Measurements from ENCODE around the gene KRT2.

- TF ChIP-seq CTCF (conservative IDR thresholded peaks at IDR 0.05 in 1 of 2, IDR thresholded peaks at IDR 0.05 in 1 of 2; ENCODE audit: extremely low read depth in 1 of 2, insufficient read depth in 1 of 2, low read depth in 1 of 2, low read length in 2 of 2) (no peak), EZH2 (IDR thresholded peaks at IDR 0.05; ENCODE audit: borderline replicate concordance, low read length) (no peak)
Measured at GRCh38 chr12:52611080-52611468, 40.9 kb downstream of the KRT2 start.

Measured in mammary epithelial cell (primary cell).